GM21717 (cell line): Measurements from ENCODE around the gene C1orf141.
"Not testable (repeated sequence)": the region's sequence is repeated elsewhere in the genome, so short reads cannot be mapped to it uniquely, and the experiment has no call there.

Experiments used
- ATAC-seq: cut with Tn5 transposase; IDR thresholded peaks from one replicate; pipeline ENCODE4 v1.9.1; 2021; ENCODE audit warnings: mild to moderate bottlenecking, moderate library complexity; ENCODE audit not compliant: unreplicated experiment

Gene C1orf141

GRCh38 chr1:67134695-67135094, at the start of gene C1orf141:
Gene C1orf141, minus strand, starts transcription at chr1:67134970. Its CDS starts 7,730 bp downstream, at chr1:67127240.
- no peak for ATAC-seq

GRCh38 chr1:67175530-67176087, 40.8 kb upstream of the C1orf141 start:
- ATAC-seq = no peak

GRCh38 chr1:67174716-67175284, 40.0 kb upstream of the C1orf141 start:
- no peak for ATAC-seq

GRCh38 chr1:67173988-67174387, 39.2 kb upstream of the C1orf141 start:
- no peak for ATAC-seq

- no peak for ATAC-seq
Observed at GRCh38 chr1:67171978-67172377, 37.2 kb upstream of the C1orf141 start.

- no peak for ATAC-seq
Observed at GRCh38 chr1:67171574-67171955, 36.8 kb upstream of the C1orf141 start.

GRCh38 chr1:67170751-67171573, 36.2 kb upstream of the C1orf141 start:
- no peak for ATAC-seq

GRCh38 chr1:67169932-67170331, 35.2 kb upstream of the C1orf141 start:
- no peak for ATAC-seq

GRCh38 chr1:67169496-67169895, 34.7 kb upstream of the C1orf141 start:
- ATAC-seq = no peak

- peak; percentile 95 for ATAC-seq
Observed at GRCh38 chr1:67166196-67166595, 31.4 kb upstream of the C1orf141 start, which contains the start of gene IL23R. Gene IL23R, plus strand, starts transcription at chr1:67166454. Its CDS starts 1,667 bp downstream, at chr1:67168121.

GRCh38 chr1:67165468-67166041, 30.8 kb upstream of the C1orf141 start:
- no peak for ATAC-seq

- ATAC-seq = peak; percentile 51
Observed at GRCh38 chr1:67162954-67163353, 28.2 kb upstream of the C1orf141 start.

- ATAC-seq = no peak
Observed at GRCh38 chr1:67159233-67159632, 24.5 kb upstream of the C1orf141 start.

GRCh38 chr1:67158401-67158800, 23.6 kb upstream of the C1orf141 start:
- no peak for ATAC-seq

GRCh38 chr1:67150931-67151330, 16.2 kb upstream of the C1orf141 start:
- ATAC-seq = no peak

GRCh38 chr1:67149179-67149770, 14.5 kb upstream of the C1orf141 start:
- ATAC-seq = peak; percentile 91

- ATAC-seq = peak; percentile 25
Observed at GRCh38 chr1:67148516-67149178, 13.9 kb upstream of the C1orf141 start.

- ATAC-seq = not testable (repeated sequence)
Observed at GRCh38 chr1:67147973-67148372, 13.2 kb upstream of the C1orf141 start.

- ATAC-seq = no peak
Observed at GRCh38 chr1:67146539-67146938, 11.8 kb upstream of the C1orf141 start.

GRCh38 chr1:67146101-67146500, 11.3 kb upstream of the C1orf141 start:
- ATAC-seq = no peak

GRCh38 chr1:67144696-67145095, 9.9 kb upstream of the C1orf141 start:
- no peak for ATAC-seq
